MM.1S (cell line): Measurements from ENCODE around the gene ARID4B.

Experiments
- EZH2 ChIP-seq: fragments of 300-600 bp; sonication (generic); optimal IDR thresholded peaks from 2 replicates; pipeline ENCODE3; 2017; ENCODE audit warnings: low read depth, mild to moderate bottlenecking, antibody characterized with exemption, low read length, mixed read lengths
- TF ChIP-seq, protein P1 (sequence below): fragments of 300-600 bp; sonication (generic); IDR thresholded peaks from 2 replicates; pipeline ENCODE4 v1.5.1; 2016; ENCODE audit warnings: antibody characterized with exemption, low read length, mixed read lengths

DNA sequence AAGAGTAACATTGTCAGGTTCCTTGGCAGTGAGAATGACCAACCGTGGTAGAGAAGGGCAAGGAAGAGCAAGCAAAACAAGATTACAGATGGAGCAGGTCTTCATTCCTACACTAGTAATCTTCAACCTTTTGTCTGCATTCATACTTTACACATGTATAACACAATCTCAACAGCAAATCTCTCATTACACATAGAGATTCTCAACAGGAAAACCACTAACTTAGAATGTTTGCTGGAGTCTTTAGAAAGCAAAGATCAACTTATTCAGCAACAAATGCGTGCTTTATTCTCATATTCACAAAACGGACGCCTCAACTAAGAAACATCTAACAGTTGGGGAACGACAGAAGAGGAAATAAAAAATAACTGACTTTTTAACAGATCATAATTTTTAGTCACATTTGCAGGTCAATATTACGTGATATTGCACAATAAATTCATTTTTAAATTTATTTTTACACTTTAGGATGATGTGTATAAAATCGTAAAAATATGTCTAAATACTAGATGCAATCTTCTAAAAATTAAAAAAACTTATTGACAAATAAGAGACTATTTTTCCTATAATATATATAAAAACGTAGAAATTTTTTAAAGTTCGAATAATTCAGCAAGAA is 82.9 kb downstream of the ARID4B start:
- TF ChIP-seq, protein P1, sequence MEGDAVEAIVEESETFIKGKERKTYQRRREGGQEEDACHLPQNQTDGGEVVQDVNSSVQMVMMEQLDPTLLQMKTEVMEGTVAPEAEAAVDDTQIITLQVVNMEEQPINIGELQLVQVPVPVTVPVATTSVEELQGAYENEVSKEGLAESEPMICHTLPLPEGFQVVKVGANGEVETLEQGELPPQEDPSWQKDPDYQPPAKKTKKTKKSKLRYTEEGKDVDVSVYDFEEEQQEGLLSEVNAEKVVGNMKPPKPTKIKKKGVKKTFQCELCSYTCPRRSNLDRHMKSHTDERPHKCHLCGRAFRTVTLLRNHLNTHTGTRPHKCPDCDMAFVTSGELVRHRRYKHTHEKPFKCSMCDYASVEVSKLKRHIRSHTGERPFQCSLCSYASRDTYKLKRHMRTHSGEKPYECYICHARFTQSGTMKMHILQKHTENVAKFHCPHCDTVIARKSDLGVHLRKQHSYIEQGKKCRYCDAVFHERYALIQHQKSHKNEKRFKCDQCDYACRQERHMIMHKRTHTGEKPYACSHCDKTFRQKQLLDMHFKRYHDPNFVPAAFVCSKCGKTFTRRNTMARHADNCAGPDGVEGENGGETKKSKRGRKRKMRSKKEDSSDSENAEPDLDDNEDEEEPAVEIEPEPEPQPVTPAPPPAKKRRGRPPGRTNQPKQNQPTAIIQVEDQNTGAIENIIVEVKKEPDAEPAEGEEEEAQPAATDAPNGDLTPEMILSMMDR, result no peak
- TF ChIP-seq EZH2, result no peak
